Activated T-helper 1 cell treated with anti-CD3 and anti-CD28 coated beads, Interleukin-2, amount 50 U/mL, for 16 hours (primary cell): ENCODE measurements around the gene SLC66A2.
"Not testable (repeated sequence)": the region's sequence is repeated elsewhere in the genome, so short reads cannot be mapped to it uniquely, and the experiment has no call there.

Source experiments
- DNase-seq, 2 donors: peaks; one replicate each; pipeline ENCODE4 v3.0.0-alpha.2; 2020; ENCODE audit warnings: low read depth in 1 of 2, low spot score in 1 of 2

SLC66A2 gene

DNA sequence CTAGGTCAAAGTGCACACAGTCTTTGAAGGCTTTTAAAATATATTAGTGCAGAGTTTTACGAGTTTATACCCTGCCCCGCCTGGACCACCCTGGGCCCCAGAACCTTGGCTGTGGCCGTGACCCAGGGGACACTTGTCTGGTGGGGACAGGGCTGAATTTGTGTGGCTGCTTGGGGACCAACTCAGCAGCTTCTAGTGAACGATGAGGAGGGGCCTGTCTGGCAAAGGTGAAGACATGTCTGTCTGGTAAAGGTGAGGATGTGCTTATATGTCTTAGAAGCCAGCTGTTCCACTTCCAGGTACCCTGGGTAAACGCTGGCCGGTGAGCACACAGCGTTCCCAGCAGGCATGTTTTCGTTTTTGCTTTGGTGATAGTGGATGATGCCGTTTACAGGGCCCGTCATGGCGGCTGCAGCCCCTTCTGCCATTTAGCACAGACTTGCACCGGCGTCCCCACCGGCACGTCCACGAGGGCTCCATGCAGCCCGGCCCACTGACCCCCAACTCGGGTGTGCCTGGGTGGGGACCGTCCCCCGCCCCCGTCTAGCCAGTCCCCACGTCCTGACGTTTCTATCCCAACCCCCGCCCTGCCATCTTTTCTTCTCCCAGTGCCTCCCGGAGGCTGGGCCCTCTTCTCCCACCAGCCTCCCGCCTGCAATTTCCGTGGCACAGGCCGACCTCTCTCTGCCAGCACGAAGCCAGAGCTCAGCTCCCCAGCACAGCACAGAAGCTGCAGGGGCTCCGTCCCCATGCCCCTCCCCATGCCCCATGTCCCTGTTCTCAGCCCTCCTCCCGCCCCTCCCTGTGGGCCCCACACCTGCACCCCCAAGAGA lies 67.8 kb downstream of the SLC66A2 start:
- no peak for DNase-seq

DNA sequence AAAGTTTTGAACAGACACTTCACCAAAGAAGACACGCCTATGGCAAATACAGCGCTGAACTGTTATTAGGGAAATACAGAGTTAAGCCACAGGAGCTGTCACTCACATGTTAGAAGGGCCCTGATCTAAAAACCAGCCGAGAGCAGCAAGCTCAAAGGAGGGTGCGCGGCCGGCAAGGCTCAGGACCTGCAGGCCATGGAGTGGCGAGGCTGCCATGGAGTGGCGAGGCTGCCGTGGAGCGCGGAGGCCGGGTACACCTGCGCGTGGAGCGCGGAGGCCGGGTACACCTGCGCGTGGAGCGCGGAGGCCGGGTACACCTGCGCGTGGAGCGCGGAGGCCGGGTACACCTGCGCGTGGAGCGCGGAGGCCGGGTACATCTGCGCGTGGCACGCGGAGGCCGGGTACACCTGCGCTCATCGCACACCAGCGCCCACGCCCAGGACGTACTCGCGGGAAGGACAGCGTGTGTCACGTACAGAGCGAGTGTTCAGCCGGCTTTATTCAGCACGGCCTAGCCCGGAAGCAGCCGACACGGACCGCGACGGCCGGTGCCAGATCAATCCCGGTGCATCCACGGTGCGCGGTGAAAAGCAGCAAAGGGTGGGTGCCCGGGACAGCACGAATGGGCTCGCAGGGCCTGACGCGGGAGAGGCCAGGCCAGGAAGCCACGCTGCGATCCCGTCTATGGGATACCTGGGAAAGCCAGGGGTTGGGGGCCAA lies 68.8 kb downstream of the SLC66A2 start:
- no peak for DNase-seq

DNA sequence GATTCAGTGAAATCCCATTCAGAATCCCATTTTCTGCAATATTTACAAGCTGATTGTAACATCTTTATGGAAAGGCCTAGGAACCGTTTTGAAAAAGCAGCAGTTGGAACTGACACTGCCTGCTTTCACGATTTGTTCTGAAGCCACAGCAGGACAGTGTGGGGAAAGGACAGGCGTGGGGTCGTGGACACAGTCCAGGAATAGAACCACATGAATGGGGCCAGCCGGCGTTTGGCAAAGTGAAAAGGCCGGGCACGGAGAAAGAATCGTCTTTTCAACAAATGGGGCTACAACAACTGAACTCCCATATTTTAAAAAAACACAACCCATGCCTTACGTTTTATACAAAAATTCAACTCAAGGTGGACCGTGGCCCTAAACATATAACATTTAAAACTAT lies 69.8 kb downstream of the SLC66A2 start:
- DNase-seq = no peak

DNA sequence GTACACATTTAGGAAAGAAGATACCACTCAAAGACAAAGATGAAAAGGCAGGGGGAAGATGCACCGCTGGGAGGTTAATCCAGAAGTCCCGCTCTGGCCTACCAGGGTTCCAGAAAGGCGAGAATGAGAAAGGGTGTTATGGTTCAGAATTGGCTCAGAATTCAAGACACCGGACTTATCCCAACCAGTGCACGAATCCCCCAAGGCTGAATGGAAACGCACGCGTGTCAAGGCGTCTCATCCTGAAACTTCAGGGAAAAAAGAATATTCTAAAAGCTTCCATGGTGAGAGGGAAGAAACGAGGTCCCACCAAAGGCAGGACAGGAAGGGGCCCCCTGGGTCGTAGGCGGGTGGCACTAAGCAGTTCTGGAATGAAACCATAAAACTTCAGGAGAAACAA lies 71.9 kb downstream of the SLC66A2 start:
- DNase-seq = no peak

DNA sequence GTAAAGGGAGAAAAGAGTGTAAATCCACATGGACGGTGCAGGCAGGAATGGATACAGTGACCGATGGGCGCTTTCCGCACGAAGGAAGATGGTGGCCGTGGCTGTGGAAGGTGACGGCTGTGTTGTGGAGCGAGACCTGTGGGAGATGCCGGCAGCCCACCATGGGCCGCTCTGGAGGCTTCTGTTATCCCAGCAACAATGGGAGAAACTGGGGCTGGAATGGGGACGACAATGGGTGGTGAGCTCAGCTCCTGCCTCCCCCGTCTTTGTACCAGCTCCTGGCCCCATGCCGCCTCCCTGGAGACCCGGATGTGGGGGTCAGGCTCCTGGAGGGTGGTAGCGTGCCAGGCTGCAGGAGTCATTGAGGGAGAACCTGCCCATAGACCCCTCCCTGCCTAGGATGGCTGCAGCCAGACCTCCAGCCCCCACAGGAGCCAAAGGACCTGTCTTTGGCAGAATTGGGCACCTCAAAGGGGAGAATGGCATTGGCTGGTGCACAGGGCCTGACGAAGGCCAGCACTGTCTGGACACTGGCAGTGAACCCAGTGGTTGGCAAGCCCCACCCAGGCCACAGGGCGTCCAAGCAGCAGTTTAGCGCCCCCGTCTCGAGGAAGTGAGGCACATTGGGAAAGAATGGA lies 72.6 kb downstream of the SLC66A2 start:
- no peak for DNase-seq

DNA sequence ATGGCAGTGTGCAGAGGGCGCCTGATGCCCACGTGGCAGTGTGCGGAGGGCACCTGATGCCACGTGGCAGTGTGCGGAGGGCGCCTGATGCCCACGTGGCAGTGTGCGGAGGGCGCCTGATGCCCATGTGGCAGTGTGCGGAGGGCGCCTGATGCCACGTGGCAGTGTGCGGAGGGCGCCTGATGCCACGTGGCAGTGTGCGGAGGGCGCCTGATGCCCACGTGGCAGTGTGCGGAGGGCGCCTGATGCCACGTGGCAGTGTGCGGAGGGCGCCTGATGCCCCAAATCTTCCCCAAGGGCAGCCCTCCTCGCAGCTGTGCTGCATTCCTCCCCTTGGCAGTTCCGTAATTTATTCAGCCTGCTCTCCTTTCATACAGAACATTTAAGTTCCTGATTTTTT lies 73.2 kb downstream of the SLC66A2 start:
- DNase-seq = not testable (repeated sequence)

DNA sequence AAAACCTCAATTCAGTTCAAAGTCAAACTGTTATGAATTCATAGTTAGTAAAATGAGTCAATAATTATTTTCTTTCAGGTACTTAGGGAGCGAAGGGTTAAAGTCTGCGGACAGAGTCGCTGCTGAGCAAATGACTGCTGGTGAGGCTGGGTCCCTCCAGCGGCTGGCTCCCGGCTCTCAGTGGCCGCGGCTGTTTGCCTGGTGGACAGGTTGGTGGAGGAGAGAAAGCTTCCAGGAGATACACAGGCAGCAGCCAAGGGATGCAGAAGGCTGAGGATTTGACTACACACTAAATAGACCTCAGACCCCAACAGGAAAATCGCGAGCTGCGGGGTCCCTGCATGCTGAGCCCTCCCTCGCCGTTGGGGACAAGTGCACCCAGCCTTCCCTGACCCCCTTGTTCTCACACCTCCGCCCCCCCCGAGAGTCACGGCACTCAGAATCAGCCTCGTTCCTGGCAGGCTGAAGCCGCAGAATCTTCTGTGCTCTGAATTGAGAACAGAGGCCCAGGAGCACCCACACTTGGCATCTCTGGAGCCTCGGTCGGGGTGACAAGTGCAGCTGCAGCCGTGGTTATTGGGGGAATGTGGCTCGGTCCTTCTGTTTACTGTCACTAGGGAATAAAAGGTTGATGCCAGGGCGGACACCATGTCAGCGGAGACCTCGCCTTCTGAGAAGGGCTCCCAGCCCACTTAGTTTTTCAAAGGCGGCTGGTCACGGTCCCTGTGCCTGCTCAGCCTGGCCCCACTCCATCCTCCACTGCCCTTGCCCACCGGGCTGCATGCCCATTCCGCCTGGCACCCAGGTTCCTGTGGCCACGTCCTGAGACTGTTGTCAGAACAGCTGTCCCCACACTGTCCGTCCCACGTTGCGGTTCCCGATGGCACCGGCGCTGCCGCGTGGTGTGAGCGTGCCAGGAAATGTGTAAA lies 74.0 kb downstream of the SLC66A2 start:
- DNase-seq = no peak

DNA sequence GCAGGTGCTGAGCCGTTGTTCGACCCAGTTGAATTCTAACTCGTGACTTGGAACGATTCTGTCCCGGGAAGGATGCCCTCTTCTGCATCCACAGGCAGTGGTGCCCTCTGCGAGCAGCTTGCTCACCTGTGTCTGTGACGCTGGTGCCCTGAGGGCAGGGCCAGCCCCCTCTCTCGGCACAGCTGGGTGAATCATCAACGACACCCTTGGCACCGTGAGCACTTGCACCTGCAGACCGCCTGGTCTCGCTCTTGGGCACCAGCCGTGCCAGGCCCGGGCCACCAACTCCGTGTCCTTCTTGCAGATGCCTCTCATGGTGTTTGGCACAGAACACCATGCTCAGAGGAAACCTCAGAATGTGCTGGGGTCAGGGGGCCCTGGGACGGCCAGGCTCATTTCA lies 75.0 kb downstream of the SLC66A2 start:
- DNase-seq = no peak

DNA sequence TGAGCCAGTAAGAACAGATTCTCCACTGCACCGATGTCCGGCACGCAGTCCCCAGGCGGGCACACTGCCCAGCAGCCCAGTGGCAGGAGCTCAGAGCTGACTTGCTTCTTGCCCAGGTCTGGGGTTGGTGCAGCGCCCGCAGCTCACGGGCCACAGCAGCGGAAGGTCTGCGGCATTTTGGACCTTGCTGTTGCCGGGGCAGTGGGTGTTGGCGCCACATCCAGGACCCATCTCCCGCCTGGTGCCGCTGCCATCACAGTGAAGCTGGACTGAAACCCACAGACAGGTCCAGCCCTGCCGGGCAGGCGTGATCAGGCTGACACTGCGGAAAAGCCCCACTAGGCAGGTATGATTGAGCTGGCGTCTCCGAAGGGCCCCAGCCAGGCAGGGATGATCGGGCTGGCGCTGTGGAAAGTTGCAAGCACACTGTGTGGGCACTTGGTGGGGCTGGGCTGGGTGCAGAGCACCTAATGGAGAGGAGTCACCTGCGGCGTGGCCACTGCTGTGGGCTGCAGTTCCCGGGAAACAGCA lies 75.5 kb downstream of the SLC66A2 start:
- DNase-seq = no peak

DNA sequence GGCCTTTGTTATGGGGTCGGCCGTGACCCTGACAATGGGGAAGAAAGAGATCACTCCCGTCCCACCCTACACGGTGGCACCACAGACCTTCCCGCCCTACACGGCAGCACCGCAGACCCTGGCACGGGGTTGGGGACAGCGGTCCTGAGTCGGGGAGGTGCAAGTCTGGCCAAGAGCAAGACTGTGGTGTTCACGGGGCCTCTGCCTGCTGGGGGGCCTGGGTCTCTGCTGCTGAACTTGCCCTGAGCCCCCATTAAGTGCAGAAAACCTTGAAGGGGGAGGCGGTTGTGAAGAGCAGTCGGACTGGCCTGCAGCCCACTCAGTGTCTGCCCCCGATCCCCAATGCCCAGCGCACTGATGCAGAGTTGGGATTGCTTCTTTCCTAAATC lies 75.9 kb downstream of the SLC66A2 start:
- no peak for DNase-seq

DNA sequence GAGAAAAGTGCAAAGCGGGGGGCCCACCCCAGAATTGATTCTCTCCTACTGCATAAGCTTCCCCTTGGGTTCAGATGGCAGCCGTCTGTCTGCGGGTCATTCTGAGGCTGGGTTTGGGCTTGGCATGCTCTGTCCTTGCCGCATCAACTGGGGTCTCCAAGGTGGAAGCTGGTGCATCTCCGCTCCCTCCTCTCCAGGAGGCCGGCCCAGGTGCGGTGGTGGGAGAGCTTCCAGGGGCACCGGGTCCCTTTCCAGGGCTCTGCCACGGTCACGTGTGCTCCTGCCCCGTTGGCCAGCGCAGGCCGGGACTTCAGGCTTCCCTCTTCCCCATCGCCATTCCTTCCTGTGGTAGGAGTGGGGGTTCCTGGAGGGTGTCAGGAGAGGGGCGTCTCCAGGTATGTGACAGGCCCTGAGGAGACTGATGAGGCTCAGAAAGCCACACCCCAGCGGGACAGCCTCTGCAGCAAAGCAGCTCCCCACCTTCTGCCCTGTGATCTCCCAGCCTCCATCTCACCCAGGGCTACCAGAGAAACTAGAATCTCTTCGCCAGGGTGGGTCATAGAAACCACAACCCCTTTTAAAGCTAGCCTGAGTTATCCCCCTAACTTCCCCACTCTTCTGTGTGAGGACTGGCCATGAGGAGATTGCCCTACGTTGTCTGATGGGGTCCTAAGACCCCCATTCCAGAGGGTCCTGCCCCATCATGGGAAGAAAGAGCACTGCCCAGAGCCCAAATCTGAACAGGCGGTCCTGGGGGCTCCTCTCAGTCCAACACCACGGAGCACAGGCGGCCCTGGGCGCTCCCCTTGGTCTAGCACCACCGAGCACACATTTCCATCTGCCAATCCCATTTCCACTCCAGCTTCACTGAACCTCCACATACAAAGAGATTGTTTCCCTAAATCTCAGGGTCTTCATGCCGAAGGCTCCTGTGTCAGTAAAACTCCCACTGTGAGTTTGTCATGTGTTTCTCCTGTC lies 76.6 kb downstream of the SLC66A2 start:
- no peak for DNase-seq

DNA sequence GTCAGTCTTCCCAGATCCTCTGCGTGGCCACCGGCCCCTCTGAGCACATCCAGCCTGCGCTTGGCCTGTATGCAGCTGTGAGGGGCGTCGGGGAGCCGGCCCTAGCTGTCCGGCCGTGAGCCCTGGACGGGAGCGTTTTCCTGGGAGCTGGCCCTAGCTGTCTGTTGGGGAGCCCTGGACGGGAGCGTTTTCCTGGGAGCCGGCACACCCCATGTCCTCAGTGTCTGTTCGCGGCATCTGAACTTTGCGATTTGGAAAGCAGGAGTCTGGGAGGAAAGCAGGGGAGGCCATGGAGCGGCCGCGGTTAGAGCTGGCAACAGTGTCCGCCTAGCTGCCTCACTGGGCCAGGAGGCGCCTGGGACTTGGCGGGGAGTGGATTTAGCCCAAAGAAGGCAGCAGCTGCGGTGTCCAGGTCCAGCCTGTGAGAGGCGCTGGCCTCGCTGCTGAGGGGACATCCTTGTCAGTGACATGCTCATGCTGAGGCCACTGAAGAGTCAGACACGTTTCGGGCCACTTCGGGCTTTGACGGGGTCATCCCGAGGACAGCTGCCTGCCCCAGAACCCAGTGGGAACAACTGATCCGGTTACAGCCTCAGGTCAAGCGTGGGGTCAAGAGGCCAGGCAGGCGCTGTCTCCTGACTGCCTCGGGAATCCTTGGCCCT lies 77.9 kb downstream of the SLC66A2 start:
- no peak for DNase-seq

DNA sequence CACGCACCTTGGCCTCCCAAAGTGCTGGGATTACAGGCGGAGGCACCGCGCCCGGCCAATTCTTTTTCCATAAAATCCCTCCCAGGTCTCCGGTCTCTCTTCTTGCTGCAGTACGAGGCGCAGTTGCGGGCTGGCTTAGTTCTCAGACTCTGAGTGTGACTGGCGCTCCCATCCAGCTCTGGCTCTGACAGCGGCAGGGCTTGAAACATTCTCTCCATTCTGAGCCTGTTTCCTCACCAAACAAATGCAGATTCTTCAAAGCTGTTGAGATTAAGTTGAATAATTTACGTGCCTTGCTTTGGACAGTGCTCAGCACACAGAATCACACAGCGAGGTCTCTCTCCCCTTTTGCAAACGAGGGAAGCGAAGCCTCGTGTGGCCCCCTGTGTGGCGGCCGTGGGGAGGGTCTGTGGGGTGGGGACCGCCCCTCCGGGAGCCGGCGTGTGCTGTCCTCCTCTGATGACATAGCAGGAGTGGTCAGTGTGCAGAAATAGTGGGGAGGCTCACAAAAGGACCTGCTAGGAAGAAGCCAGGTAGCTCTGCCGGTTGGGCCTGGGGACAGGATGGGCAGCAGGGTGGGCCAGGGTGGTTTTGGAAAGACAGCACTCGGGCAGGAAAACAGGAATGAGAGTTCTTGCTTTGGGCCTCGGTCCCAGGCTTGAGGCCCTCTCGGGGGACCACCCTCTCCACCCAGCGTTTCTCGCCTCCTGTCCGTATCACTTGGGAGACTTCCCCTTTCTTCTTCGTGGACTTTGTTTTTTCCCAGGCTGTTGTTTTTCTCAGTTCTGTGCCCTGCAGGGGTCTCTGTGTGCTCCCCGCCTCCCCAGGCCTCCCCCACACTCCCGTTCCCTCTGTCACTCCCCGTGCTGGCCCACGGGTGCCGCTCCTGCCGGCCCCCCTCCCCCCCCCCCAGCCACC lies 78.7 kb downstream of the SLC66A2 start:
- DNase-seq = no peak

DNA sequence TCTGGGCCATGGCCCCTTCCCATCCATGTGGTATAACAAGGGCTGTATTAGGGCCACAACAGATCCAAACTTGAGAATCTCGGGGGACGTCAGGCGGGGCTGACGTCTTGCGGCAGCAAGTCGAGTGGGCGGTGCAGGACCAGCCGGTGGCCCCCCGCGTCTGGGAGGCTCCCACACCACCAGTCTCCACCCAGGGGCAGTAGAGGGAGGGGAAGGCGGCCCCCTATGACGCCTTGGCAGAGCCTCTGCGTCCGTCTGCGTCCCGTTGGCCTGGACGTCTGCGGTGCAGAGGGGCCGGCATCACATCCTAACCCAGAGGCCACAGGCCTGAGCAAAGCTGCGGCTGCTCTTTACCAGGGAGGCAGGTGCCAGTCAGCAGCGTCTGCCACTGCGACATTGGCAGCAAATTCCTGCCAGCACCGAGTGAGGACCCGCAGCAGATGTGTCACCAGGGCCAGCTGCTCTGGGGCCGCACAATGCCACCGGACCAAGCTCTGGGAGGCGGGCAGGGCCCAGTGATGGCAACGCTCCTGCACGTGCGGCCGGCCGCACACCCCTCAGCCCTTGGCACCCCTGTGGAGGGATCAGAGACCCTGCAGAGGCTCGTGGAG lies 79.9 kb downstream of the SLC66A2 start:
- no peak for DNase-seq

DNA sequence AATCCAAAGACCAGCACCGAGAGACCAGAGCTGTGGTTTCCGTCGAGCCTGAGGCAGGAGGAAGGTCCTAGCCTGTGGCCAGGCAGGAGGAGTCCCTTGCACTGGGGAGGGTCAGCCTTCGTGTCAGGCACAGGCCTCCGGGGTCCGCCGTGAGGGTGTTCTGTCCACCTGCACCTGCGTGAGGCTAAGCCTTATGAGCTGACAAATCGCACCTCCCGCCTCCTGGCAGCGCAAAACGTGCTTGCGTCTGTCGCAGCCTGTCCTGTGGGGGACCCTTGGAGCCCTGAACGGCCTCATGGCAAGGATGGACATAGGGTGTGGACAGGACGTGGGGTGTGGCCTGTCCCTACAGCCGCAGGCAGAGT lies 80.4 kb downstream of the SLC66A2 start:
- no peak for DNase-seq

DNA sequence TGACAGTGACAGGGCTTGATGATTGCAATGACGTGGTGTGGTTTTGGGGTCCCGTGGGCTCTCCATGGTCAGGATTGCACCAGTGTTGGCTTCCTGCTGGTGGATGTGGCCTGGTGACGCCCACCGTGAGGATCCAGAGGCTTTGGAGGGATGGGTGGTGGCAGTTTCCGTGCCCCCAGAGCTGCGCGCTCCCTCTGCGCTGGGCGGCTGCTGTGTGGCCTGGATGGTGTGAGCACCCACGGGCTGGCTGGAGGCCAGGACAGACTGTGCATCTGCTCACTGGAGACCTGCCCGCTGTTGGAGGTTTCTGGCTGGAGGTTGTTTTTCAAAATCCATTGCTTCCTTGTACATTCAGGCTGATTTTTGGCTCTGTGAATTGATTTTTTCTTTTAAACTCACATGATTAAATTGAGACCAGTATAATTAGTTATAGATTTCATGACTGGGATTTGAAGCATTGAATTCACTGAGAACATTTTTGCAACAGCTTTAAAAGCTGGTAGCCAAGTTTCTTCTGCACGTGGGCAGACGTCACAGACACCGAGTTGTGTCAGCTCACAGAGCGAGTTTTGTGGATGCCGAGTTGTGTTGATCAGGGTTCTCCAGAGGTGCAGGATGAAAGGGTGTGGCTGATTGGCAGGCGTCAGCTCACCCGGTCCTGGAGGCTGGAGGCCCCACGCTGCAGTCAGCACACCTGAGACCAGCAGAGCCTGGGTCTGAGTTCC lies 81.0 kb downstream of the SLC66A2 start:
- DNase-seq = no peak
